ENCODE measurements around the gene PARP8. TPM values are rescaled to one million over a fixed set of nuclear protein-coding genes. Genes with fewer than 3 reads are reported as not detected.

The PARP8 gene
- total RNA-seq, 2 experiments from 2014 or later, result 181 to 200 TPM

- peaks cover 16% of the 10 kb centered on the region for H3K4me1 ChIP-seq (ENCODE audit: insufficient read depth, low read length)
Observed at GRCh38 chr5:50738864-50739263, 72.4 kb downstream of the PARP8 start.

DNA sequence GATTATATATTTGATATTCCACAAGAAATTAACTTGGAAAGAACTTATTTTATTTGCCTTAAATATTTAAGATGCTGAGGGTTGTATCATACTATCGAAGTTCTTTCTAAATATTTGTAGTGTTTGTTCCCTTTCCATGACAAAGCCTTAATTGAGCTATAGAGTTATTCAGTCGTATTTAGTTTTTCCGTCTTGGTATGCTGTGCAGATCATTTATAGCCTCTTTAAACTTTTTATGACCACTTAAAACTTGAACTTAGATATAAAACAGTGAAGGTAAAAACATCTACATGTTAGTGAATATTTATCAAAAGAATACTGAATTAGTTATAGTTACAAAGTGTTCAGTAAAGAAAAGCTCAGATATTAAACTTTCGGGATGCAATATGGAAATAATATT is 74.4 kb downstream of the PARP8 start:
- ATAC-seq (ENCODE audit: poor library complexity), result no peak
- Histone ChIP-seq H3K4me3 (ENCODE audit: low read length) (no peak overlapping the region), H3K27me3 (ENCODE audit: control insufficient read depth in 1 of 2, insufficient read depth in 2 of 2, low read length in 2 of 2) (no peaks in the 10 kb centered on the region), H3K4me1 (ENCODE audit: insufficient read depth, low read length) (peaks cover 27% of the 10 kb centered on the region), H3K36me3 (ENCODE audit: insufficient read depth, low read length) (peaks cover 12% of the 10 kb centered on the region), H3K9me3 (ENCODE audit: control insufficient read depth in 1 of 2, insufficient read depth in 1 of 2, low read length in 2 of 2) (no peaks in the 10 kb centered on the region), H3K27ac (ENCODE audit: low read depth in 1 of 2, low read length in 2 of 2) (no peak overlapping the region)
- Mint-ChIP-seq H3K36me3 (ENCODE audit: low read depth) (peaks cover 9% of the 10 kb centered on the region), H3K4me3 (no peak overlapping the region), H3K9me3 (no peaks in the 10 kb centered on the region), H3K27ac (no peak overlapping the region), H3K4me1 (ENCODE audit: low read depth) (peaks cover 64% of the 10 kb centered on the region), H3K27me3 (no peaks in the 10 kb centered on the region)
- TF ChIP-seq CTCF (IDR thresholded peaks at IDR 0.05), result no peak
- POLR2A ChIA-PET, result interaction anchor here (0.7 to 1.5 kb wide), 4 partner anchors 14 to 300 kb away, joined by 3 to 5 read pairs (median 3); partner anchors contain the start of gene PARP8
- intact Hi-C loops (cut with DNase I, micrococcal nuclease), result loop anchor here (1.0 to 10.0 kb wide), 3 partner anchors 10 to 319 kb away; no protein-coding TSS in a partner anchor
- no peak for DNase-seq
- CTCF ChIA-PET, result interaction anchor here (0.7 to 1.4 kb wide), 4 partner anchors 11 to 76 kb away, joined by 3 to 6 read pairs (median 4); no protein-coding TSS in a partner anchor

More at GRCh38 chr5:50738864-50739263, 72.4 kb downstream of the PARP8 start:
- no peaks in the 10 kb centered on the region for H3K9me3 Mint-ChIP-seq
- intact Hi-C loops (cut with DNase I, micrococcal nuclease), result no loop called here
- DNase-seq, result no peak
- H3K4me1 Mint-ChIP-seq (ENCODE audit: low read depth), result peaks cover 64% of the 10 kb centered on the region
- H3K9me3 ChIP-seq (ENCODE audit: control insufficient read depth in 1 of 2, insufficient read depth in 1 of 2, low read length in 2 of 2), result no peaks in the 10 kb centered on the region
- H3K27me3 ChIP-seq (ENCODE audit: control insufficient read depth in 1 of 2, insufficient read depth in 2 of 2, low read length in 2 of 2), result no peaks in the 10 kb centered on the region
- H3K36me3 ChIP-seq (ENCODE audit: insufficient read depth, low read length), result peaks cover 12% of the 10 kb centered on the region
- no peak for TF ChIP-seq CTCF (IDR thresholded peaks at IDR 0.05)
- CTCF ChIA-PET, result interaction anchor here (0.6 to 1.9 kb wide), 4 partner anchors 12 to 24 kb away, joined by 3 to 7 read pairs (median 4); no protein-coding TSS in a partner anchor
- no peak overlapping the region for H3K27ac Mint-ChIP-seq
- H3K36me3 Mint-ChIP-seq (ENCODE audit: low read depth), result peaks cover 8% of the 10 kb centered on the region
- ATAC-seq (ENCODE audit: poor library complexity), result no peak
- POLR2A ChIA-PET, result interaction anchor here (1.6 kb wide), 2 partner anchors 10 to 13 kb away, joined by 3 to 4 read pairs; no protein-coding TSS in a partner anchor
- no peak overlapping the region for H3K4me3 Mint-ChIP-seq
- H3K4me3 ChIP-seq (ENCODE audit: low read length), result no peak overlapping the region
- no peak overlapping the region for H3K27ac ChIP-seq (ENCODE audit: low read depth in 1 of 2, low read length in 2 of 2)
- no peaks in the 10 kb centered on the region for H3K27me3 Mint-ChIP-seq

- Histone ChIP-seq H3K4me3 (ENCODE audit: low read length) (peak overlapping the region; percentile 46), H3K4me1 (ENCODE audit: insufficient read depth, low read length) (peaks cover 27% of the 10 kb centered on the region), H3K27me3 (ENCODE audit: control insufficient read depth in 1 of 2, insufficient read depth in 2 of 2, low read length in 2 of 2) (no peaks in the 10 kb centered on the region), H3K9me3 (ENCODE audit: control insufficient read depth in 1 of 2, insufficient read depth in 1 of 2, low read length in 2 of 2) (peaks cover 0 to 4% of the 10 kb centered on the region in 2 experiments), H3K36me3 (ENCODE audit: insufficient read depth, low read length) (peaks cover 5% of the 10 kb centered on the region), H3K27ac (ENCODE audit: low read depth in 1 of 2, low read length in 2 of 2) (peak overlapping the region; percentile 68 to 71)
- peak overlapping the region; percentile 90 for H3K27ac Mint-ChIP-seq
- CTCF ChIA-PET, result interaction anchor here (1.0 kb wide), 1 partner anchor 79 kb away, joined by 3 read pairs; no protein-coding TSS in a partner anchor
- H3K27me3 Mint-ChIP-seq, result no peaks in the 10 kb centered on the region
- intact Hi-C loops (cut with DNase I, micrococcal nuclease), result loop anchor here (2.0 to 10.0 kb wide), 5 partner anchors 34 to 322 kb away; partner anchors contain the start of gene PARP8 (in 1 of the 2)
- TF ChIP-seq CTCF (IDR thresholded peaks at IDR 0.05), result no peak
- POLR2A ChIA-PET, result interaction anchor here (0.6 to 4.4 kb wide), 8 partner anchors 9 to 304 kb away, joined by 5 to 30 read pairs (median 6); partner anchors contain the start of genes EMB and PARP8
- H3K36me3 Mint-ChIP-seq (ENCODE audit: low read depth), result peaks cover 19% of the 10 kb centered on the region
- H3K9me3 Mint-ChIP-seq, result peaks cover 3% of the 10 kb centered on the region
- DNase-seq, result peak in 3 of 14 experiments; percentile 38 to 64 (median 46)
- peaks cover 77% of the 10 kb centered on the region for H3K4me1 Mint-ChIP-seq (ENCODE audit: low read depth)
- peak; percentile 46 for ATAC-seq (ENCODE audit: poor library complexity)
- peak overlapping the region; percentile 83 for H3K4me3 Mint-ChIP-seq
Observed at GRCh38 chr5:50744776-50745175, 78.3 kb downstream of the PARP8 start.

All from CD4-positive, alpha-beta T cell (primary cell).